Caco-2 (cell line): Measurements from ENCODE around the gene NBAS. TPM values are rescaled to one million over a fixed set of nuclear protein-coding genes. Genes with fewer than 3 reads are reported as not detected.

Experiments
- BruUV-seq: library from RNA; stranded (reverse); fragments of 400-500 nt; replicated peaks from 2 replicates; lab custom pipeline; 2021; lab: Mats Ljungman, UMichigan
- CTCF ChIA-PET: fragments of 300-600 bp; sonication (Branson Sonifier 250); formaldehyde crosslinking; loops from one replicate; lab custom pipeline; 2022; ENCODE audit warnings: antibody characterized with exemption; lab: Charles Lee
- POLR2A ChIA-PET: fragments of 300-600 bp; sonication (Branson Sonifier 250); formaldehyde crosslinking; loops from one replicate; lab custom pipeline; 2022; ENCODE audit warnings: antibody characterized with exemption; lab: Charles Lee
- DNase-seq, 2 experiments: peaks; one replicate each; pipeline versions ENCODE4 v3.0.0 to v3.0.0-alpha.2; 2020 to 2022
- H3K27me3 ChIP-seq: replicated peaks from 2 replicates; pipeline ENCODE4 v1.6.0; 2011; ENCODE audit warnings: low read length; ENCODE audit not compliant: control insufficient read depth, insufficient read depth
- H3K36me3 ChIP-seq: 2 replicates; pipeline ENCODE4 v1.5.1; 2011; ENCODE audit warnings: low read length; ENCODE audit not compliant: control insufficient read depth, insufficient read depth
- H3K4me1 ChIP-seq: fragments of 250-450 bp; sonication (Bioruptor Pico); 2 replicates; pipeline ENCODE4 v1.5.1; 2020; ENCODE audit warnings: mild to moderate bottlenecking
- H3K4me3 ChIP-seq: 2 replicates; pipeline ENCODE4 v1.5.1; 2011; ENCODE audit warnings: low read depth, mild to moderate bottlenecking, control low read depth, low read length
- H3K9me3 ChIP-seq: fragments of 250-450 bp; sonication (Bioruptor Pico); 2 replicates; pipeline ENCODE4 v1.5.1; 2020; ENCODE audit warnings: mild to moderate bottlenecking, moderate library complexity
- H3K27ac Mint-ChIP-seq: one replicate; pipeline ENCODE4 v1.8.0; 2022; ENCODE audit warnings: mixed read lengths; ENCODE audit not compliant: unreplicated experiment
- H3K27me3 Mint-ChIP-seq: one replicate; pipeline ENCODE4 v1.8.0; 2022; ENCODE audit warnings: mixed read lengths; ENCODE audit not compliant: insufficient read depth, unreplicated experiment
- H3K36me3 Mint-ChIP-seq: one replicate; pipeline ENCODE4 v1.8.0; 2022; ENCODE audit warnings: mild to moderate bottlenecking, mixed read lengths; ENCODE audit not compliant: insufficient read depth, unreplicated experiment
- H3K4me1 Mint-ChIP-seq: one replicate; pipeline ENCODE4 v1.8.0; 2022; ENCODE audit warnings: low read depth, mixed read lengths; ENCODE audit not compliant: unreplicated experiment
- H3K4me3 Mint-ChIP-seq: one replicate; pipeline ENCODE4 v1.8.0; 2022; ENCODE audit warnings: mild to moderate bottlenecking, moderate library complexity, mixed read lengths; ENCODE audit not compliant: unreplicated experiment
- H3K9me3 Mint-ChIP-seq: one replicate; pipeline ENCODE4 v1.8.0; 2022; ENCODE audit warnings: mixed read lengths; ENCODE audit not compliant: unreplicated experiment
- CTCF ChIP-seq, 2 experiments: fragments of 200-600 bp in 1 of 2; IDR thresholded peaks; 1 replicate in 1 of 2; 2 replicates in 1 of 2; pipeline versions ENCODE4 v1.5.1 to v1.8.0; 2011 to 2022; ENCODE audit warnings: antibody characterized with exemption in 1 of 2, control low read depth in 1 of 2, inconsistent platforms in 1 of 2, low read depth in 1 of 2, low read length in 1 of 2, mild to moderate bottlenecking in 1 of 2, moderate library complexity in 1 of 2; ENCODE audit not compliant: insufficient read depth in 1 of 2, severe bottlenecking in 1 of 2, unreplicated experiment in 1 of 2
- intact Hi-C: fragments of 100-400 bp; cut with micrococcal nuclease; formaldehyde crosslinking; loops from one replicate; pipeline ENCODE4 v1.10.0; 2022; ENCODE audit not compliant: unreplicated experiment
- total RNA-seq: library from RNA; stranded (reverse); gene quantifications from 2 replicates; pipeline ENCODE4 v1.2.3, GENCODE V29; 2022

The NBAS gene
- total RNA-seq, 1 experiment from 2014 or later: 31.1 TPM

- H3K36me3 Mint-ChIP-seq: no peaks in the 10 kb centered on the region
- Histone ChIP-seq H3K9me3 (no peaks in the 10 kb centered on the region), H3K27me3 (no peaks in the 10 kb centered on the region), H3K4me1 (peaks cover 12% of the 10 kb centered on the region), H3K4me3 (peak overlapping the region; percentile 91; the same call in 1 of the 2 replicates), H3K36me3 (no peaks in the 10 kb centered on the region)
- ChIA-PET CTCF (interaction anchor here (1.4 to 2.9 kb wide), 2 partner anchors 13 to 18 kb away, joined by 4 to 20 read pairs; no protein-coding TSS in a partner anchor), POLR2A (no interaction called here)
- DNase-seq: no peak
- no peak for TF ChIP-seq CTCF (IDR thresholded peaks at IDR 0.05; ENCODE audit: insufficient read depth in 1 of 2, low read depth in 1 of 2, low read length in 1 of 2, severe bottlenecking in 1 of 2, unreplicated experiment in 1 of 2)
- peaks cover 12% of the 10 kb centered on the region for H3K4me1 Mint-ChIP-seq
- no peaks in the 10 kb centered on the region for H3K27me3 Mint-ChIP-seq
- H3K27ac Mint-ChIP-seq: no peak overlapping the region
- H3K9me3 Mint-ChIP-seq: no peaks in the 10 kb centered on the region
- H3K4me3 Mint-ChIP-seq: peak overlapping the region; percentile 79
- no TSS peak for BruUV-seq
- intact Hi-C loops: no loop called here
Measured at GRCh38 chr2:15559379-15560139, 1.6 kb downstream of the NBAS start.

- intact Hi-C loops: no loop called here
- ChIA-PET CTCF (interaction anchor here (0.6 kb wide), 1 partner anchor 19 kb away, joined by 3 read pairs; no protein-coding TSS in a partner anchor), POLR2A (no interaction called here)
- no TSS peak for BruUV-seq
- TF ChIP-seq CTCF (IDR thresholded peaks at IDR 0.05; ENCODE audit: insufficient read depth in 1 of 2, low read depth in 1 of 2, low read length in 1 of 2, severe bottlenecking in 1 of 2, unreplicated experiment in 1 of 2): no peak
- no peaks in the 10 kb centered on the region for H3K27me3 ChIP-seq
- no peak for DNase-seq
- H3K27ac Mint-ChIP-seq: no peak overlapping the region
- no peaks in the 10 kb centered on the region for H3K9me3 ChIP-seq
- H3K36me3 Mint-ChIP-seq: no peaks in the 10 kb centered on the region
- no peak overlapping the region for H3K4me3 Mint-ChIP-seq
- no peaks in the 10 kb centered on the region for H3K27me3 Mint-ChIP-seq
- peaks cover 6% of the 10 kb centered on the region for H3K4me1 Mint-ChIP-seq
- no peaks in the 10 kb centered on the region for H3K9me3 Mint-ChIP-seq
- H3K36me3 ChIP-seq: no peaks in the 10 kb centered on the region
- no peak overlapping the region for H3K4me3 ChIP-seq
- peaks cover 12% of the 10 kb centered on the region for H3K4me1 ChIP-seq
Measured at GRCh38 chr2:15557887-15558311, 3.2 kb downstream of the NBAS start.

- peaks cover 1% of the 10 kb centered on the region; the same call in 1 of the 2 replicates for H3K36me3 ChIP-seq
- H3K4me1 Mint-ChIP-seq: no peaks in the 10 kb centered on the region
- H3K4me3 Mint-ChIP-seq: no peak overlapping the region
- intact Hi-C loops: no loop called here
- CTCF ChIA-PET: no interaction called here
- H3K9me3 Mint-ChIP-seq: no peaks in the 10 kb centered on the region
- peaks cover 12% of the 10 kb centered on the region for H3K4me1 ChIP-seq
- no peak for TF ChIP-seq CTCF (IDR thresholded peaks at IDR 0.05; ENCODE audit: insufficient read depth in 1 of 2, low read depth in 1 of 2, low read length in 1 of 2, severe bottlenecking in 1 of 2, unreplicated experiment in 1 of 2)
- no peak overlapping the region for H3K4me3 ChIP-seq
- peaks cover 6% of the 10 kb centered on the region for H3K36me3 Mint-ChIP-seq
- BruUV-seq: no TSS peak
- H3K27me3 ChIP-seq: no peaks in the 10 kb centered on the region
- DNase-seq: no peak
- POLR2A ChIA-PET: no interaction called here
- no peak overlapping the region for H3K27ac Mint-ChIP-seq
- no peaks in the 10 kb centered on the region for H3K27me3 Mint-ChIP-seq
- no peaks in the 10 kb centered on the region for H3K9me3 ChIP-seq
Measured at GRCh38 chr2:15556311-15556930, 4.7 kb downstream of the NBAS start.
